GM12878 (cell line): ENCODE data around the gene CHCHD3. TPM values are rescaled to one million over a fixed set of nuclear protein-coding genes. Genes with fewer than 3 reads are reported as not detected.
"Not testable (repeated sequence)": the region's sequence is repeated elsewhere in the genome, so short reads cannot be mapped to it uniquely, and the experiment has no call there.

Experiments
- ATAC-seq: fragments of 200-7000 bp; cut with Tn5 transposase; 3 replicates; pipeline ENCODE4 v1.9.1; 2020; ENCODE audit warnings: mild to moderate bottlenecking, moderate library complexity
- BruUV-seq: library from RNA; stranded (reverse); fragments of 400-500 nt; replicated peaks from 2 replicates; lab custom pipeline; 2021; lab: Mats Ljungman, UMichigan
- CTCF ChIA-PET: fragments of 300-600 bp; sonication (Branson Sonifier 250); formaldehyde crosslinking; extraction: SDS; loops from one replicate; lab custom pipeline; 2021; ENCODE audit warnings: inconsistent platforms; lab: Yijun Ruan, JAX
- POLR2A ChIA-PET: fragments of 350-600 bp; formaldehyde crosslinking; extraction: SDS; loops from one replicate; lab custom pipeline; 2021; ENCODE audit warnings: inconsistent platforms; lab: Charles Lee
- RAD21 ChIA-PET: fragments of 300-600 bp; sonication (Branson Sonifier 250); formaldehyde crosslinking; loops from one replicate; lab custom pipeline; 2023; ENCODE audit warnings: antibody characterized with exemption; ENCODE audit not compliant: unreplicated experiment; lab: Charles Lee
- SMC1A ChIA-PET: fragments of 300-600 bp; sonication (Branson Sonifier 250); formaldehyde crosslinking; loops from one replicate; lab custom pipeline; 2023; ENCODE audit not compliant: unreplicated experiment, uncharacterized antibody; lab: Charles Lee
- DNase-seq: peaks from one replicate; pipeline ENCODE4 v3.0.0-alpha.2; 2011; ENCODE audit warnings: low read depth, low spot score
- FAIRE-seq: peaks from 3 replicates; lab custom pipeline; 2011; peaks lifted over from hg19 to GRCh38; lab: Jason Lieb, UNC
- H2AFZ ChIP-seq: 2 replicates; pipeline ENCODE4 v1.6.0; 2011; ENCODE audit warnings: low read depth, low read length, control low read depth; ENCODE audit not compliant: control insufficient read depth
- H3K27ac ChIP-seq: 2 replicates; pipeline ENCODE4 v1.5.1; 2011; ENCODE audit warnings: control low read depth; ENCODE audit not compliant: control insufficient read depth, insufficient read depth
- H3K27me3 ChIP-seq, 2 experiments: replicated peaks in 1 of 2; 2 replicates each; pipeline versions ENCODE4 v1.6.0 to v1.6.1; 2011; ENCODE audit warnings: low read length in 1 of 2; ENCODE audit not compliant: control insufficient read depth in 2 of 2, insufficient read depth in 2 of 2
- H3K36me3 ChIP-seq, 2 experiments: 2 replicates each; pipeline ENCODE4 v1.5.1; 2011; ENCODE audit warnings: low read length in 1 of 2; ENCODE audit not compliant: control insufficient read depth in 2 of 2, insufficient read depth in 2 of 2
- H3K4me1 ChIP-seq: 2 replicates; pipeline ENCODE4 v1.6.1; 2011; ENCODE audit warnings: mild to moderate bottlenecking, low read length, moderate library complexity, mixed read lengths; ENCODE audit not compliant: control insufficient read depth, insufficient read depth
- H3K4me2 ChIP-seq: 2 replicates; pipeline ENCODE4 v1.6.0; 2011; ENCODE audit warnings: control low read depth; ENCODE audit not compliant: control insufficient read depth, insufficient read depth
- H3K4me3 ChIP-seq: fragments of 200-600 bp; sonication (generic); 2 replicates; pipeline ENCODE4 v1.5.1; 2016
- H3K79me2 ChIP-seq: 2 replicates; pipeline ENCODE4 v1.6.0; 2011; ENCODE audit warnings: low read length; ENCODE audit not compliant: control insufficient read depth, insufficient read depth
- H3K9ac ChIP-seq: 2 replicates; pipeline ENCODE4 v1.8.0; 2011; ENCODE audit warnings: low read length, control low read depth, mixed read lengths; ENCODE audit not compliant: control insufficient read depth, insufficient read depth
- H3K9me3 ChIP-seq: replicated peaks from 3 replicates; pipeline ENCODE4 v1.5.1; 2011; ENCODE audit warnings: mild to moderate bottlenecking, low read length; ENCODE audit not compliant: control insufficient read depth, insufficient read depth
- H4K20me1 ChIP-seq: 2 replicates; pipeline ENCODE4 v1.6.0; 2011; ENCODE audit not compliant: control insufficient read depth, insufficient read depth
- ATF7 ChIP-seq: fragments of 450-650 bp; IDR thresholded peaks from 2 replicates; pipeline ENCODE4 v1.6.1; 2016; ENCODE audit warnings: low read depth, mild to moderate bottlenecking
- BCL11A ChIP-seq: IDR thresholded peaks from 2 replicates; pipeline ENCODE4 v1.6.1; 2011; ENCODE audit warnings: low read depth, low read length
- BHLHE40 ChIP-seq, 2 experiments: fragments of 450-650 bp in 1 of 2; IDR thresholded peaks; 2 replicates each; pipeline ENCODE4 v1.6.1; 2011 to 2017; ENCODE audit warnings: low read depth in 2 of 2, borderline replicate concordance in 1 of 2, improper control_type of control experiment in 1 of 2, low read length in 1 of 2, mild to moderate bottlenecking in 1 of 2
- CBX5 ChIP-seq: sonication (generic); IDR thresholded peaks from 2 replicates; pipeline ENCODE4 v1.6.1; 2016; ENCODE audit warnings: low read depth, moderate library complexity, mild to moderate bottlenecking, inconsistent platforms
- CEBPB ChIP-seq, 2 experiments: fragments of 150-350 bp in 1 of 2; IDR thresholded peaks; 2 replicates each; pipeline ENCODE4 v1.6.1; 2012 to 2014; ENCODE audit warnings: low read depth in 2 of 2, low read length in 2 of 2, borderline replicate concordance in 1 of 2, inconsistent platforms in 1 of 2
- CREB1 ChIP-seq: IDR thresholded peaks from 2 replicates; pipeline ENCODE4 v1.6.1; 2012; ENCODE audit warnings: low read depth, mild to moderate bottlenecking, inconsistent platforms
- DPF2 ChIP-seq: fragments of 450-650 bp; IDR thresholded peaks from 2 replicates; pipeline ENCODE4 v1.6.1; 2017; ENCODE audit warnings: mild to moderate bottlenecking
- ETV6 ChIP-seq, 2 experiments: fragments of 450-650 bp in 1 of 2; IDR thresholded peaks in 1 of 2; conservative IDR thresholded peaks in 1 of 2; 2 replicates each; pipeline ENCODE4 v1.6.1; 2014; ENCODE audit warnings: antibody characterized with exemption in 1 of 2, borderline replicate concordance in 1 of 2, low read depth in 1 of 2, mild to moderate bottlenecking in 1 of 2, moderate library complexity in 1 of 2
- IKZF1 ChIP-seq: fragments of 450-650 bp; conservative IDR thresholded peaks from 2 replicates; pipeline ENCODE4 v1.6.1; 2017; ENCODE audit warnings: antibody characterized with exemption, mild to moderate bottlenecking
- IKZF2 ChIP-seq, 2 experiments: fragments of 450-650 bp; IDR thresholded peaks; 2 replicates each; pipeline ENCODE4 v1.6.1; 2017; ENCODE audit warnings: mild to moderate bottlenecking in 2 of 2, moderate library complexity in 2 of 2
- MEF2A ChIP-seq: IDR thresholded peaks from 2 replicates; pipeline ENCODE4 v1.6.1; 2011; ENCODE audit warnings: low read depth, mild to moderate bottlenecking, low read length, moderate library complexity; ENCODE audit not compliant: insufficient read depth
- NBN ChIP-seq: fragments of 450-650 bp; IDR thresholded peaks from 2 replicates; pipeline ENCODE4 v1.6.1; 2016
- PAX5 ChIP-seq: IDR thresholded peaks from 2 replicates; pipeline ENCODE4 v1.6.1; 2011; ENCODE audit warnings: low read depth, low read length, borderline replicate concordance
- PKNOX1 ChIP-seq: fragments of 450-650 bp; IDR thresholded peaks from 2 replicates; pipeline ENCODE4 v1.6.1; 2016; ENCODE audit warnings: mild to moderate bottlenecking
- RELB ChIP-seq: fragments of 450-650 bp; IDR thresholded peaks from 2 replicates; pipeline ENCODE4 v1.6.1; 2017; ENCODE audit warnings: low read depth, mild to moderate bottlenecking, moderate library complexity
- SKIL ChIP-seq: fragments of 450-650 bp; IDR thresholded peaks from 2 replicates; pipeline ENCODE4 v1.6.1; 2017; ENCODE audit warnings: mild to moderate bottlenecking, low read depth, inconsistent platforms; ENCODE audit not compliant: poor library complexity, severe bottlenecking
- SPI1 ChIP-seq: IDR thresholded peaks from 2 replicates; pipeline ENCODE4 v1.6.1; 2011; ENCODE audit warnings: low read depth, mild to moderate bottlenecking, low read length, moderate library complexity, borderline replicate concordance; ENCODE audit not compliant: insufficient read depth
- TCF12 ChIP-seq: IDR thresholded peaks from 2 replicates; pipeline ENCODE4 v1.6.1; 2011; ENCODE audit warnings: low read depth, mild to moderate bottlenecking, low read length
- TCF7 ChIP-seq: IDR thresholded peaks from 2 replicates; pipeline ENCODE4 v1.6.1; 2014; ENCODE audit warnings: antibody characterized with exemption, borderline replicate concordance
- ZNF24 ChIP-seq: fragments of 450-650 bp; IDR thresholded peaks from 2 replicates; pipeline ENCODE4 v1.6.1; 2017; ENCODE audit warnings: antibody characterized with exemption, mild to moderate bottlenecking
- WGBS: methylation state at CpG from one replicate; pipeline ENCODE4 v1.1.6; 2016; ENCODE audit warnings: low lambda C conversion rate; ENCODE audit not compliant: insufficient replicate concordance, insufficient coverage; ENCODE audit errors: missing lambda C conversion rate; 5-methylcytosine and 5-hydroxymethylcytosine counted together
- in situ Hi-C: fragments of 300-500 bp; cut with MboI; formaldehyde crosslinking; loops from 9 replicates; pipeline ENCODE4 v1.14.3; 2018; ENCODE audit warnings: mixed read lengths
- intact Hi-C: fragments of 100-400 bp; cut with micrococcal nuclease; formaldehyde crosslinking; loops from one replicate; pipeline ENCODE4 v1.14.2; 2022; ENCODE audit not compliant: unreplicated experiment
- polyA plus RNA-seq, 11 experiments: library from polyadenylated mRNA; depleted of rRNA in 4 of 11; unstranded in 6 of 11; stranded (reverse) in 5 of 11; fragments of >200 nt; fragmentation: Nextera tagmentation in 4 of 11; fragmentation: Illumina TruSeq in 1 of 11; extraction: Ambion mirVana in 4 of 11; extraction: Trizol in 1 of 11; gene quantifications; 1 replicate in 1 of 11; 2 replicates in 10 of 11; pipeline versions ENCODE4 v1.2.1 to v1.2.3, GENCODE V29; 2011 to 2016; ENCODE audit warnings: inconsistent platforms in 2 of 11, missing spikeins in 2 of 11, low read depth in 1 of 11
- total RNA-seq, 4 experiments: library from RNA; depleted of rRNA in 3 of 4; stranded (reverse); fragments of >200 nt in 3 of 4; fragmentation: Illumina TruSeq in 1 of 4; extraction: Trizol in 1 of 4; gene quantifications; 2 replicates each; pipeline versions ENCODE4 v1.2.1 to v1.2.3, GENCODE V29; 2013 to 2021

CHCHD3 gene
- total and polyA plus RNA-seq, 10 of the 15 experiments (the other 5 are each of a cell fraction or from before 2014, with no cell fraction given): 38.3 to 178 (median 96.2) TPM

- FAIRE-seq (peak; percentile 74), DNase-seq (peak; percentile 23), ATAC-seq (peak; percentile 97)
- H3K4me1 ChIP-seq, H2AFZ ChIP-seq, POLR2A ChIA-PET, H3K27me3 ChIP-seq, H3K9ac ChIP-seq, SMC1A ChIA-PET, H3K4me2 ChIP-seq, H3K79me2 ChIP-seq, in situ Hi-C loops, BruUV-seq, H4K20me1 ChIP-seq, H3K9me3 ChIP-seq, H3K4me3 ChIP-seq, H3K36me3 ChIP-seq, CTCF ChIA-PET, RAD21 ChIA-PET: not testable (repeated sequence)
- peak overlapping the region; percentile 17; the same call in 1 of the 2 replicates for H3K27ac ChIP-seq
- WGBS: 18% methylated on average over 10 of the region's 10 CpGs
- intact Hi-C loops: loop anchor here (1.0 to 2.0 kb wide), 2 partner anchors 18 to 46 kb away; no protein-coding TSS in a partner anchor
- 0 out of 2 replicates have a peak, but pooled peaks have one; percentile 5 for TF ChIP-seq CBX5
- 0 out of 2 replicates have a peak, but pooled peaks have one; percentile 31 for TF ChIP-seq IKZF1
- TF ChIP-seq TCF7: peak; percentile 81; the same call in 1 of the 2 replicates
- peak; percentile 37; the same call in 1 of the 2 replicates for TF ChIP-seq PKNOX1
- TF ChIP-seq ATF7: peak; percentile 56; the same call in 1 of the 2 replicates
- TF ChIP-seq SPI1: peak; percentile 86
- peak in 1 of 2 experiments; percentile 51; a peak in 2 of 4 replicates for TF ChIP-seq ETV6 (conservative IDR thresholded peaks at IDR 0.05 in 1 of 2, IDR thresholded peaks at IDR 0.05 in 1 of 2; ENCODE audit: borderline replicate concordance in 1 of 2, low read depth in 1 of 2)
- peak; percentile 26; the same call in 1 of the 2 replicates for TF ChIP-seq RELB
- TF ChIP-seq NBN: 0 out of 2 replicates have a peak, but pooled peaks have one; percentile 48
- peak in 1 of 2 experiments; percentile 28; a peak in 1 of 4 replicates for TF ChIP-seq BHLHE40 (IDR thresholded peaks at IDR 0.05; ENCODE audit: borderline replicate concordance in 1 of 2, low read depth in 2 of 2, low read length in 1 of 2)
- peak in 1 of 2 experiments; percentile 64; a peak in 2 of 4 replicates for TF ChIP-seq IKZF2 (IDR thresholded peaks at IDR 0.05)
- peak; percentile 9; the same call in 1 of the 2 replicates for TF ChIP-seq TCF12
- peak; percentile 31; the same call in 1 of the 2 replicates for TF ChIP-seq ZNF24
- TF ChIP-seq PAX5: peak; percentile 31; the same call in 1 of the 2 replicates
- peak in 1 of 2 experiments; percentile 50; a peak in 1 of 4 replicates for TF ChIP-seq CEBPB (IDR thresholded peaks at IDR 0.05; ENCODE audit: borderline replicate concordance in 1 of 2, low read depth in 2 of 2, low read length in 2 of 2)
- 0 out of 2 replicates have a peak, but pooled peaks have one; percentile 13 for TF ChIP-seq MEF2A
- peak; percentile 58 for TF ChIP-seq DPF2
- peak; percentile 57; the same call in 1 of the 2 replicates for TF ChIP-seq CREB1
- peak; percentile 64 for TF ChIP-seq SKIL
- TF ChIP-seq BCL11A: 0 out of 2 replicates have a peak, but pooled peaks have one; percentile 10
Measured at GRCh38 chr7:133035240-133035639, 46.6 kb downstream of the CHCHD3 start.
